GM12872 (cell line): ENCODE measurements around the gene OTOP3.

ENCODE experiments used
- TF ChIP-seq, protein P1 (sequence below): IDR thresholded peaks from 3 replicates; pipeline ENCODE4 v1.5.1; 2011; ENCODE audit warnings: low read depth, mild to moderate bottlenecking, low read length, moderate library complexity; ENCODE audit not compliant: insufficient read depth

OTOP3 gene

DNA sequence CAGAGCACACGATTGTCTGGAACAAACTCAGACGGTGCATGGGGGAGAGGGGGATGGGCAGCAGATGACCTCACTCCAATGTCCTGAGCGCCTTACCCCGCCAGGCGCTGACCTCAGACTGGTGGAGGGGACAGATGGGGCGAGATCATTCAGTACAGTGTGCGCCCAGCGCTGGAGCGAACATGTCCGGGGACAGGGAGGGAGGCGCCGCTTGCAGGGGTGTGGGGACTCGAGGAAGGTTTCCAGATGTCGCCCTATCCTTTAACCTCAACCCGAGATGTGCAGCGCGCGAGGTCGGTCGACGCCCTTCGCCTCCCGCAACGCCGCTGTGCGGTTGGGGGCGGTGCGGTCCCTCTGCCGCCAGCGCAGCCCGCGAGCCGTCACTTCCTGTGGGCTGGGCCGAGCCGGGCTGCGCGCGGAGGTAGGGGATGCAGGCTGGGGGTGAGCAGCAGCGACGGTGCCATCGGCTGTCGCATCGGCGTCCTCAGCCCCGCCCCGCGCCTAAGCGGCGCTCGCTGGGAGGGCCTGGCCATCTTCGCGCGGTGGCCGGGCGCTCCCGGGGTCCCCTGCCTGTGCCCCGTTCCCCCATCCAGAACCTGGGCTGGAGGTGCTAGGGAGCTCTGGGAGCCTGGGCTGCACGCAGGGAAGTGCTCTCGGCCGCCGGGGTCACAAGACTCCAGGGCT lies 46.4 kb downstream of the OTOP3 start:
- TF ChIP-seq, protein P1, sequence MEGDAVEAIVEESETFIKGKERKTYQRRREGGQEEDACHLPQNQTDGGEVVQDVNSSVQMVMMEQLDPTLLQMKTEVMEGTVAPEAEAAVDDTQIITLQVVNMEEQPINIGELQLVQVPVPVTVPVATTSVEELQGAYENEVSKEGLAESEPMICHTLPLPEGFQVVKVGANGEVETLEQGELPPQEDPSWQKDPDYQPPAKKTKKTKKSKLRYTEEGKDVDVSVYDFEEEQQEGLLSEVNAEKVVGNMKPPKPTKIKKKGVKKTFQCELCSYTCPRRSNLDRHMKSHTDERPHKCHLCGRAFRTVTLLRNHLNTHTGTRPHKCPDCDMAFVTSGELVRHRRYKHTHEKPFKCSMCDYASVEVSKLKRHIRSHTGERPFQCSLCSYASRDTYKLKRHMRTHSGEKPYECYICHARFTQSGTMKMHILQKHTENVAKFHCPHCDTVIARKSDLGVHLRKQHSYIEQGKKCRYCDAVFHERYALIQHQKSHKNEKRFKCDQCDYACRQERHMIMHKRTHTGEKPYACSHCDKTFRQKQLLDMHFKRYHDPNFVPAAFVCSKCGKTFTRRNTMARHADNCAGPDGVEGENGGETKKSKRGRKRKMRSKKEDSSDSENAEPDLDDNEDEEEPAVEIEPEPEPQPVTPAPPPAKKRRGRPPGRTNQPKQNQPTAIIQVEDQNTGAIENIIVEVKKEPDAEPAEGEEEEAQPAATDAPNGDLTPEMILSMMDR = no peak

DNA sequence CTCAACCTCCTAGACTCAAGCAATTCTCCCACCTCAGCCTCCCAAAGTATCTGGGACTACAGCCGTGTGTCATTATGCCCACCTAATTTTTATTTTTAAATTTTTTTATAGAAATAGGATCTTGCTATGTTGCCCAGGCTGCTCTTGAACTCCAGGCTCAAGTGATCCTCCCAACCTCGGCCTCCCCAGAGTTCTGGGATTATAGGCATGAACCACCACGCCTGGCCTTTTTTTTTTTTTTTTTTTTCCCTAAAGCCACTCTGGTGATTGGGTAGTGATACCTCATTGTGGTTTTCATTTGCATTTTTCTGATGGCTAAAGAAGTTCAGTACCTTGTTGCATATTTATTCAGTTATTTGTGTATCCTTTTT lies 50.5 kb downstream of the OTOP3 start:
- TF ChIP-seq, protein P1 = no peak

DNA sequence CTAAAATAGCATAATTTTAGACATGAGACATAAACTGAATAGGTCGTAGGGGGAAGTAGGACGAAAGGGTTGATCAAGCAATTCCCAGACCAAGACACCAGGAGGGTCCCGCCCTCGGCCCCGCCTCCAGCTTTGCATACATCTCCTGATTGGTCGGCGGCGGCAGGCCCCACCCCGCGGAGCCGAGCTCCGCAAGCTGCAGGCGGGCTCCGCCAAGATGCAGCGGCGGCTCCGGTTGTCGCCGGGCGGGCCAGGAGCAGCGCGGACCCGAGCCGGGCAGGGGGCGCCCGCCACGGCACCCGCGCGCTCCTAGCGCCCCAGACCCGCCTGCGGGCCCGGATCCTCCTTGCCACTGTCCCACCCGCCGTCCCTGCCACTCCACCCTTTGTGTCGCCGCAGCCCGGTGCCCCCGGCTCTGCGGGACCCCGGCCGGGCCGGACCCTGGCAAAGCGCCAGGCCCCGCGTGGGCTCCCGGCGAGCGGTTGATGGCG lies 51.8 kb downstream of the OTOP3 start, which contains the start of gene CDR2L:
Gene CDR2L, plus strand, starts transcription at position 215 of the 491 bp plus-strand sequence. CDS start 412 bp downstream, outside the sequence.
- TF ChIP-seq, protein P1 = no peak

DNA sequence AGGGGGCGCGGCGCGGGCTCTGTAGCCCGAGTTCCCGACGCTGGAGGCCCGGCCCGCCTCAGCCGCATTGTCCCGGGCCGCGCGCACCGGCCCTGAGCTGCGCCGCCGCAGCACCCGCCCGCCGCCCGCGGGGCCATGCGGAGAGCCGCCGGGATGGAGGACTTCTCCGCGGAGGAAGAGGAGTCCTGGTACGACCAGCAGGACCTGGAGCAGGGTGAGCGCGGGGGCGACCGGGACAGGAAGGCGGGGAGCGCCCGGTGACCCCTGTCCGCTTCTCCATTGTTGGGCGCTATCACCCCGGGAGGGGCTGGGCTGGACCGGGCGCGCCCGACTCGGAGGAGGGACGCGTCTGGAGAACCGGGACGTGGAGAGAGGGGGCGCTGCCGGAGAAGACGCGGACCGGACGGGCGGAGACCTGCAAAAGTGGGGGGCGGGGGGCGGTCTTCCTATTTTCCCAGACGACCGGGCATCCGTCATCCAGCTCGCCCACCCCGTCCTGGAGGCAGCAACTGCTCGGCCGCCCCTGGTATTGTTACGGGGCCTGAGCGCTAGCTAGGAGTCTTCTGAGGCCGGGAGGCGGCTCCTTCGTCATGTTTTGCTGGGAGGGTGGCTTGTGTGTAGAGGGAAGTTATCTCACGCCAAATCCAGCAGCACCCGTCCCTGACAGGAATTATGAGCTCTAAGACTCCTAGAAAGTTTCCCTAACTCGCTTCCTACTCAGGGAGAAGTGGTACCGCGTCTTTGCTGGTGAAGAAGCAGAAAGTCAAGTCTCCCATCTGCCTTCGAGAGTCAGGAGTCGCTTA lies 52.4 kb downstream of the OTOP3 start:
- TF ChIP-seq, protein P1 = no peak

DNA sequence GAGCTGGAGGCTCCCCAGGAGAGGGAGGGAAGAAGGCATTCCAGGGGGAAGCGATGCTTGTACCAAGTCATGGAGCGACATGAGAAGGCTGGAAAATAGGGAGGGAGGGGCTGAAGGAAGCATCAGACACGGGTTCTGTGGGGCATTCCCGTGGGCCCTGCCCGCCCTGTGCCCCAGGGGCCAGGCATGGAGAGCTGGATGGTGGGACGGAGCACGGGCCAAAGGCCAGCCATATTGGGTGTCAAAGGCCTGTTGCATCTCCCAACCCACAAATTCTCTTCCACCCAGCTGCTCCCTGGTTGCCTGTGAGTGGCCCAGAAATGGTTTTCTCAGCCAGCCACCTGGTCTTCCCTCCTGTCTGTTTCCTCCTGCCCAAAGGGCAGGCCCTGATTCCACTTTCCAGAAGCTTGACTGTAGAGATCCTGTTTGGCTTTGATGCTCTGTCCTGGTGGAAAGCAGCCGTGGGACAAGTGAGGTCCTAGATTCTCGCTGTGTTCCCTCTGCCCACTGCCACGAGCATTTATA lies 54.9 kb downstream of the OTOP3 start:
- TF ChIP-seq, protein P1 = no peak

DNA sequence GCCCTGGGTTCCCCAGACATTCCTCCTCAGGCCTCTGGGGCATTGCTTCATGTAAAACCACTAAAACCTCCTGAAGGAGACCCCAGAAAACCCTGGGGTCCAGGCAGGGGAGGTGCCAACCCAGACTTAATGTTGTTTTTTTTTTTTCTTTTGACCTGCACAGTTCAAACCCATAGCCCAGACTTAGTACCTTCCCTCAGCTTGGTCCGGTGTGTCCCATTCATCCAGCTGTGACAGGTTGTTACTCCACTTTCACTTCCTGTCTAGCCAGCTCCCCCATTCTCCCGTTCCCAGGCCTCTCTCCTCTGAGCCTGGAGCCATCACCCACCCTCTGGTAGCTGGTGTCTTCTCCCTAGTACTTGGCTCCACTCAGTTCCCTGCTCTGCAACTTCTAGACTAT lies 56.5 kb downstream of the OTOP3 start:
- TF ChIP-seq, protein P1 = no peak

DNA sequence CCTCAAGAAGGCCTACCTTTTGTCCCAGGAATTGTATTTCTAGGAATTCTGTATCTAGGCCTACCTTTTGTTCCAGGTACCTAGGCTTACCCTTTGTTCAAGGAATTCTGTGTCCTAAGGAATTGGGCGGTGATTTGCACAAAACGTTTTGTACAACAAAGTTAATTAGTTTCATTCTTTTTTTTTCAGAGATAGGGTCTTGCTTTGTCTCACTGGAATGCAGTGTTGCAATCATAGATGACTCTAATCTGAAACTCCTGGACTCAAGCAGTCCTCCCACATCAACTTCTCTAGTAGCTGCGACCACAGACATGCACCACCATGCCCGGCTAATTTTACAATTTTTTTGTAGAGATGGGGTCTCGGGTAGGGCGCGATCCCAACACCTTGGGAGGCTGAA lies 58.7 kb downstream of the OTOP3 start:
- TF ChIP-seq, protein P1 = no peak
